ENCODE results near the gene FAM234B.

The FAM234B gene

GRCh38 chr12:13039328-13039956 is 4.7 kb upstream of the FAM234B start:
- no peak for TF ChIP-seq CTCF (IDR thresholded peaks at IDR 0.05; ENCODE audit: insufficient read depth, low read depth, low read length, missing control alignments)
- DNase-seq (ENCODE audit: low read depth): no peak
- H3K4me3 ChIP-seq (ENCODE audit: low read depth, low read length): no peak overlapping the region

GRCh38 chr12:13041224-13041623 is 3.0 kb upstream of the FAM234B start:
- TF ChIP-seq CTCF (IDR thresholded peaks at IDR 0.05; ENCODE audit: insufficient read depth, low read depth, low read length, missing control alignments): no peak
- no peak overlapping the region for H3K4me3 ChIP-seq (ENCODE audit: low read depth, low read length)
- DNase-seq (ENCODE audit: low read depth): no peak

GRCh38 chr12:13042666-13043230 is 1.4 kb upstream of the FAM234B start:
- no peak for DNase-seq (ENCODE audit: low read depth)
- H3K4me3 ChIP-seq (ENCODE audit: low read depth, low read length): no peak overlapping the region
- no peak for TF ChIP-seq CTCF (IDR thresholded peaks at IDR 0.05; ENCODE audit: insufficient read depth, low read depth, low read length, missing control alignments)

GRCh38 chr12:13044906-13045299 is 722 bp downstream of the FAM234B start:
- DNase-seq (ENCODE audit: low read depth): no peak
- peak overlapping the region; percentile 97 for H3K4me3 ChIP-seq (ENCODE audit: low read depth, low read length)
- TF ChIP-seq CTCF (IDR thresholded peaks at IDR 0.05; ENCODE audit: insufficient read depth, low read depth, low read length, missing control alignments): no peak

GRCh38 chr12:13045816-13046215 is 1.6 kb downstream of the FAM234B start:
- TF ChIP-seq CTCF (IDR thresholded peaks at IDR 0.05; ENCODE audit: insufficient read depth, low read depth, low read length, missing control alignments): no peak
- DNase-seq (ENCODE audit: low read depth): no peak
- H3K4me3 ChIP-seq (ENCODE audit: low read depth, low read length): no peak overlapping the region

GRCh38 chr12:13046964-13047363 is 2.8 kb downstream of the FAM234B start:
- peak; percentile 8 for DNase-seq (ENCODE audit: low read depth)
- TF ChIP-seq CTCF (IDR thresholded peaks at IDR 0.05; ENCODE audit: insufficient read depth, low read depth, low read length, missing control alignments): no peak
- H3K4me3 ChIP-seq (ENCODE audit: low read depth, low read length): no peak overlapping the region

GRCh38 chr12:13049816-13050215 is 5.6 kb downstream of the FAM234B start:
- H3K4me3 ChIP-seq (ENCODE audit: low read depth, low read length): no peak overlapping the region
- no peak for DNase-seq (ENCODE audit: low read depth)
- TF ChIP-seq CTCF (IDR thresholded peaks at IDR 0.05; ENCODE audit: insufficient read depth, low read depth, low read length, missing control alignments): no peak

All from GM12865 (cell line).